CD4-positive, alpha-beta T cell treated with Interleukin-21 for 1 hour (primary cell): ENCODE measurements around the gene EPHA4.

Experiments
- DNase-seq: peaks from one replicate; pipeline ENCODE4 v3.0.0-alpha.2; 2020

Gene EPHA4

DNA sequence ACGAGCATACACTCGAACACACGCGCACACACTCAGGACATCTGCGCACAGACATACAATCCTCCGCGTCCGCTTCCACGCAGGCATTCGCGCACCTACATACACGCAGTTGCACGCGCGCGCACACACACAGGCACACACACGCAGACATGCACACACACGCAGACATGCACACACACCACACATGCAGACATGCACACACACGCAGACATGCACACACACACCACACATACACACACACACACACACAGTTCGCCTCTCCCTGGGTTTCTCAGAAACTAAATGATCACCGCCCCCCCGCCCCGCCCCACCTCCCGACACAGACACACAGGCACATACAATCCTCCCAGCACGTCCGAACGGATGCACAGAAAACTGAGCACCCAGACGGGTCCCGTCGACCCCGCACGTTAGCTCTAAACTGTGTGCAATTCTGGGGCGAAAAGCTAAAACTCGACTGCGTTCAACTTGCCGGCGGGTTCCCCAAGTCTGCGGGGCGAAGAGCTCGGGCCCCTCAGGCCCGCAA lies 1.0 kb downstream of the EPHA4 start:
- DNase-seq, result peak; percentile 54

DNA sequence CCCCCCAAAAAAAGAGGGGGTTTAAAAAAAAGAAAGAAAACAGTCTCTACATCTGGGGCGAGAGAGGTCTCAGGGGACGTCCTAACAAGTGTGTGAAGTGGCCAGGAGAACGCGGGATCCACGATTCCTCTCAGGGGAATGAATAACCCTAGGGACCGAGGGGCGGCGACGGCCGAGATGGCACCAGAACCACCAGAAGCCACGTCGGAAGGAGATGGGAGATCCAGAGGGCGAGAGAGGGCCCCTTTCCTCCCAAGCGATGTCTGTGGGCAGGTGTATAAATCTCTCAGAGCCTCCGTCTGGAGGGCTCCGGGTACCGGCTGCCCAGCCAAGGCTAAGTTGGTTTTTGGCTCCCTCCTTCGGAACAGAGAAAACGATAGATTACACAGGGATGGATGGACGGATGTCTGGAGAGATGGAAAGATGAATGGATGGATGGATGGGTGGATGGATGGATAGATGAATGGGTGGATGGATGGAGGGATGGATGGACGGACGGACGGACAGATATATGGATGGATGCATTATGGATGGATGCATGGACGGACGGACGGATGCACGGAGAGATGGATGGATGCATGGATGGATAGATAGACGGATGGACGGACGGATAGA lies 1.7 kb downstream of the EPHA4 start:
- DNase-seq, result peak; percentile 23

DNA sequence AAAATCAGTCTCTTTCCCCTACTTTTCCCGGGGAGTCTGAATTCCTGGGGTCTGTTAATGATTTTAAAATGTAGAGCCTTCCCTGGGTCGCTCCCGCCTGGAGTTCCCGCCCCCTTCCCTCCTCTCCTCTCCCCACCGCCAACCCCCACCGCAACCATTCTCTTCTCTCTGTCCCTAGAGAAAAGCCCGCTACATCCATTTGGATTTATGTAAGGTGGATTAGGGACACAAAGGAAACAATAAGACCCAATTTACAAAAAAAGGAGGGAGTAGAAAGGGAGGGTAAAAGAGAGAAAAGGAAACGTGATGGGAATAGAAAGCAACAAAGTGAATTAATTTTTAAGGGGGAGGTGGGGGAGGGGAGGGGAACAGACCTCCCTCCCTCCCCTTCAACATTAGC lies 2.2 kb downstream of the EPHA4 start:
- DNase-seq, result no peak

DNA sequence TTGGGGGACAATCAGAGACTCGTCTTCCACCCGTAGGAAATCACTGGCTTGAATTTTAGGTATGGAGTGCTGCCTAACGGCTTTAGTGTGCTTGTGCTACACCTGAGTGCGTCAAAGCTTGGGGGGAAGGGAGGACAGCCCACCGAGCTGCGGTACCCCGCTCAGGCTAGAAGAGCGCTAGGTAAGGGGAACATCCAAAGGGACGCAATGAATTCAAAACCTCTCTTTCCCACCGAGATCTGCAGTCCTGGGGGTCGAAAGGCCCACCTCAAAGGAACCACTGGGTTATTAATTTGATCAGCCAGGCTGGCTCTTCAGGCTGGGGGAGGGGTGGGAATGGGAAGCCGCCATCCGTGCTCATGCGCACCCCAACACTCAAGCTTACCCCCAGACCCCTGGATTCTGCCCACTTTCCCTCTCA lies 2.7 kb downstream of the EPHA4 start:
- DNase-seq, result no peak

- DNase-seq, result no peak
These were observed 3.8 kb downstream of the EPHA4 start for GRCh38 chr2:221568299-221568698.

DNA sequence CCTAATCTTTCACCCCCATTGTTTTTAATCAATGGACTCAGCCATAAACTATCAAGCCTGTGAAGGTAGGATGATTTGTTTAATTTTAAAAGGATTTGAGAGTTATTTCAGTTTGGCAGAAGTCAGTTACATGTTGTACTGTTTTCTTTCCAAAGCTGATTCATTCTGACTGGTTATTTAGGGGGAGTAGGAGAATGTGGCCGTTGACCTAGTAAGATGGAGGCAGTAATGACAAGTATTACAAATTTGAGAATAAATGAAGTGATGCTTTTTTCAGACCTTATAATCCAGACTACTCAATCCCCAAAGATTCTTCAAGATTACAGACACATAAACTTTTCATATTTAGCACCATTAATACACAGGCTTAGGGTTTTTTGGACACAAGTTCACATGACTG lies 4.3 kb downstream of the EPHA4 start:
- DNase-seq, result no peak

DNA sequence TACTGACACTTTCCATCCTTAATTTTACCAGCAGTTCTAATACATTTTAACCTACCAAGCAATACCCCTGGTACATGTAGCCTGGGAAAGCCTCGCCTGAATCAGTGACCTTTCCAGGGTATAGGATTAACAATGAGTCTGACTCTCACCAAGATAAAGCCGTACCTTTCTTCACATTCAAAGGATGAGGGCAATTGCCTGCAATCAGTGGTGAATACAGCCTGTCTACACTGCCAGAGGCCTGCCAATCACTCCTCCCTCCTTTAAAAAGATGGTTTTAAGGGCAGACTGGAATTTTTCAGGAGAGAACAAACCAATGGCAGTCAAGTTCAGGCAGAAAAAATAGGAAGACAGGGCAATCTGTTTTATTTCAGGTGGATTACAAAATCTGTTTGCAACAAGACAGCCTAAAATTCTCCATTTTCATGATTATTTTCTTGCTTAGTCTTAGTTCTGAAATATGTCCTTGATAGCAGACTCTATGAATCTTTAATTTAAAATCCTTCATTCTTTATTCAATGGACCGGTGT lies 4.8 kb downstream of the EPHA4 start:
- no peak for DNase-seq

DNA sequence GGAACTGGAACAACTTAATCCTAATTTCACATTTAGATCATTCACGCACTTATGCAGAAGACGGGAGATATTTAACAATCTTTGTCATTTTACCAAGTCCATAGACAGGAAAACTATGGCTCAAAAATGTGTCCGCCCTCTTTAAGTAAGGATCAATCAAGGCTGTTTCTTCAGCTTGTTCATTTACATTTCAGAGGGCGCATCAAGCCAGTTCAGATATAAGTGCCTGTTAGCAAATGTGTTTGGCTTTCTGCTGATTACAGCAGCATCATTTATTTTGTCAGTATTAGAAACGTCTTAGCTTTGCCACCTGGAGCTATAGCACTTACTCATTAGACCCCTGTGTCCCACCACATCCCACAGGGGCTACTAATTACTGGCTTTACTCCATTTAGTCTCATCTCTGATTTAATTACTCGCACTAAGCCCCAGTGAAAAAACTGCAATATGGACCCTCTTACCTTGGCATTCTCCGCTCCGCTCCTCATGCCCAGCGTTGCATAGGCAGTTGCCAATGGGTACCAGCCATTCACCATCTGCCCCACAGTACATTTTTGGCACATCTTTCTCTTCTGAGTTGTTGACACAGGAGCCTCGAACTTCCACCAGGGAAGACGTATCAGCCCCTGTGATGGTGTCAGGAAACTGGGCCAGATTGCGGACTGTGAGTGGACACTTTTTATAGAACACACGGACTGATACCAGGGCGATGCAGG lies 8.7 kb downstream of the EPHA4 start:
- DNase-seq, result no peak

DNA sequence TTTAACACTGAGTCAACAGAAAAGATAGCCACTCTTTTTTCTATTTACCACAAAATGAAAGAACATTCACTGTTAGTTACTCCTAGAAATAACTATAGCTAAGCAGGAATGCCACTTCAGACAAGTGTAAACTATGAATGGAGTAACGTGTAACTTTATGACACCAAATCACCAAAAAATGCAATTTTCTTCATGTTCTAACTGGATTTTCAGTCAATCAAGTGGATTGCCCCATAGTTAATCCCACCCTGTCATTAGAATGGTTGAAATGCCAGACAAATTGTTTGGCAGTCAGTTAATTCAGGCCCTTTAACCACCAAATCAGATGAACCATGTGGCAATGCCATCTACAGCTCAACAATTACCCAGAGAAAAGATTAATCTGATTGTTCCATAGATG lies 9.9 kb downstream of the EPHA4 start:
- no peak for DNase-seq

- DNase-seq, result no peak
These were observed 10.3 kb downstream of the EPHA4 start for GRCh38 chr2:221561770-221562169.

GRCh38 chr2:221559991-221560390 lies 12.1 kb downstream of the EPHA4 start:
- DNase-seq, result no peak

DNA sequence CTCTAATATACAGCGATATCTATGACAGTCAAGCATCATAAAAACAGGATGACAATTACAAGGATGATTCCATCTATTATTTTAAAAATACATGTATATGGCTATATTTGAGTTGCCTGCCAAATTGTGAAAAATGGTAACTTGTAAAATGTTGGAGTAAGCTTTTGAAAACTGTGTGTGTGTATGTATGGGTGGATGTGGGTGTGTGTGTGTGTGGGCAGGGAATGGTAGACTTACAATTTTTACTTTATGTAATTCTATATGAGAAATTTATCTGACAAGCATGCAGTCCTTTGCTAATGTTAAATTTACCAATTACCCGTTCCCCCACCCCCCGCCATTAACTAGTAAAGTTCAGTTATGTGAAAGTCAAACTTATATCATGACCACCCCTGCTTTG lies 14.0 kb downstream of the EPHA4 start:
- DNase-seq, result no peak

- DNase-seq, result no peak
These were observed 16.6 kb downstream of the EPHA4 start for GRCh38 chr2:221555494-221555846.

GRCh38 chr2:221554769-221555493 lies 17.2 kb downstream of the EPHA4 start:
- peak; percentile 7 for DNase-seq

DNA sequence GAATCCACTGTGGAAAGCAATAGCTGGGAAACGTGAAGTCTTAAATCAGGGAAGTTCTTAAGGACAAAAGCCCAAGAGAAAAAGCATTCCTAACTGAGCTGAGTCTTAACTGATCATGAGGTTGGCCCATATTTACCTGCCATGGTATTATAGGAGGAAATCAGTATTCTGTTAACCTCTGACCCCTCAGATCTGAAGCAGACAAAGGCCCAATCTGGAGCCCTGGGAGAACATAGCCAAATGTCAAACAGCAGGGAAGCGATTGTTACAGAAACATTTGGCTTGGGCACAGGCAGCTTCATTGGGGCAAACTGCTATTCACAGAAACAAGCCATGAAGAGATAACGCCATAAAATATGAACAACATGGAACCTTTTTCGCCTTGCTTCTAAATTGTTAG lies 18.8 kb downstream of the EPHA4 start:
- no peak for DNase-seq

DNA sequence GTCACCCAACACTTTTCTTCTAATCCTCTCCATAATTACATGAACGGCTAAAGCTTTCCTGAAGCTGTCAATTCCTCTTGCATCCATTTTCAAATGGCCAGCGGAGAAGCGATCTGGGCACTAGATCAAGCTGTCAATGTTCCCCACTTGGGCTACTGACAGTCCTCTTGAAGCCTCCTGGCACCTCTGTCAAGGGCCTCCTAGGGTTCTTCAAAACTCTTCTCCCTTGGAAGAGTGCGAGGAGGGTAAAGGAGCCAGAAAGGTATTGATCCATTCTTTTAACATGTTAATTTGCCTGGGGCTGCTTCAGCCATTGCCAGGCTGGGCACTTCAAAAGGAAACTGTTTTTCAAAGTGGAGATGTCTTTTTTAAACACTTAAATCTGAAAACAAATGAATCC lies 19.8 kb downstream of the EPHA4 start:
- no peak for DNase-seq

- DNase-seq, result no peak
These were observed 20.2 kb downstream of the EPHA4 start for GRCh38 chr2:221551864-221552263.

DNA sequence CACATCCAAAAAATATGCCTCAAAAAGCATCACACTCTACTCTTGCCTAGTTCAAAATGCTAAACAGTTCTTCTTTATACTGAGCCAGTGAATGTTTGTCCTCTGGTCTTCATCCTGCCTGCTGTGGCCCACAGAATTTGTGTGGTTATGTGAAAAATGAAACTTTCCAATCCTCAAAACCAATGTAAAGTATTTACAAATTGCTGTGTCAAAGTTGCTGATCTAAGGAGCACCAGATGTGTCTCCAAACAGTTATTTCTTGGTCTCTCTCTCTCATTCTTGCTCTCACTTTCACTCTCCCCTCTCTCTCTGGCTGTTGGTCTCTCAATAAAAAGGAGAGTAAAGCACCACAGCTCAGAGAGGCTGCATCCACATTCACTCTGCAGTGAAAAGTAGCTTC lies 23.0 kb downstream of the EPHA4 start:
- DNase-seq, result no peak

DNA sequence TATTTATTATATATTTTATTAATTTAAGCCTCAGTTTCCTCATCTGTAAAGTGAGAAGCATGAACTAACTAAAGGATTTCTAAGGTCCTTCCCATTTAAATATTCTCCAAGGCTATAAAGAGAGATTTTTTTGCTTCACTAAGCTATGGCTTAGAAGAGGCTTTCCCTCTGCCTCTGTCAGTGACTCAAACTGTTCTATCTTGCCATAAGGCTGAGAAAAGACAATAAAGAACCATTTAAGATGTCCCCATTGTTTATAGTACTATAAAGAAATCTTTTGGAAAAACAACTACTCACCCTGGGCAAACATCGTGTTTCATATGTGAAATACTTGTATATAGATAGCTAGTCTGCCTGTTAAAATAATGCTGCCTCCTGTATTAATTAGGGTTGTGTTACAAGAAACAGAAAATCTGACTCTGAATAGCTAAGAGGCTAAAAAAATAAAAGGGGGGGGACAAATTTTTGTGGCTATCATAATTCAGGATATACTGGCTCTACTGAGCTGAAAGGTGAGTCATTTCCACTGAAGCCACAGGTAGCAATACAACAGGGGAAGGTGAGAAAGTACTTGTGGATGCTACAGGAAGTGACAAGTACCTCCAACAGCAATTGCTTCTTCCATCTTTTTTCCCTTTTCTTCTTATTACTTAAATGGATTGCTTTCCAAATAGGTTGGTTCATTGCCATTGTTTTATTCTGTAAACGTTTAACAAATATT lies 25.4 kb downstream of the EPHA4 start:
- DNase-seq, result peak; percentile 15

- DNase-seq, result no peak
These were observed 30.9 kb downstream of the EPHA4 start for GRCh38 chr2:221541131-221541735.

DNA sequence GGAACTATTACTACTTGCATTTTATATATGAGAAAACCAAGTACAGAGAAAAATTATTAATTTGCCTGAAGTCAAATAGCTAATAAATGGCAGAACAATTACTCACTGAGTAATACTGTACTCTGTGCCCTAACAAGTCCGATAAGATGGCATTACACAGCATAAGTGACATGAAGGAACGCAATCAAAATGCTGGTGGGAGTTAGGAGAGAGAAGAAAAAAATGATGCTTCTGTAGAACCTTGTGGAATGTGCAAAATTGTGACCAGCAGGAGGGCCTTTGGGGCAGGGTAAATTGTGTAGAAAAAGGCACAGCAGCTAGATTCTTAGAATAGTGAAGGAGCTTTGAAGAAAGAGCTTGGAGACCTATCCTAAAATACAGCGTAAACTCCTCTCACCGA lies 32.9 kb downstream of the EPHA4 start:
- no peak for DNase-seq

DNA sequence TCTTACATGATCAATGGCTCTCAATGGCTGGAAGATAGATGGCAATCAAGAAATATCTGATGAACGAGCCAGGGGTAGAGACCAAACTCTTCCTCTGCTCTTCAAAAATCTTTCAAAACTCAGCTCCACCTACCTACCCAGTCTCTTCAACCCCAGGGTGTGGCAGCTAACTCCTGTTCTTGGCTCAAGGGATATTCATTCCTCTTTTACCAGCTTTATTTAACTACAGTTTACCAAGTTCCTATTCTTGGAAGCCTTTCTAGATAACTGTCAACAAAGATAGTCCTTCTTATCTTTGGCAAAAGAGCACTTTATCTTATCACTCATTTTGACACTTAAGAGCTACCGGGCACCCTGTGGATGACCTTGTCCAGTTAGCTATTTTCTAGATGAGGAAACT lies 36.3 kb downstream of the EPHA4 start:
- DNase-seq, result no peak

DNA sequence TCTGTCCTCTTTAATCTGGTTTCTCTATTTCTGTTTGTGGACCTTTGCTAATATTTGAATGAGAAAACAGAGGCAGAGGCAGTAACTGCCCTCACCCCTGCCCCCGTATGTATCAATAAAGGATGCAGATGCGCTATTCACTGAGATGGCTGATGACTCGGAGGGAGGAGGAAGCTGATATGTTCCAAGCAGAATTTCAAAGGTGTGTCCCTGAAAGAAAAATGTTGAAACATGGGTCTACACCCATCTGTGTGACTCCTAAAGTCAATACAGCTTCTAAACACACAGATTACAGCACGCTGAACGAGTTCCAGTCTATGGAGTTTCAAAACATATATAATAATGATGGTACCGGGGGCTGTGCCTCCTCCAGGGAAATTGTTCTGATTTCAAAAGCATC lies 38.8 kb downstream of the EPHA4 start:
- DNase-seq, result no peak
